Measurements from ENCODE around the gene ZFTA.

DNA sequence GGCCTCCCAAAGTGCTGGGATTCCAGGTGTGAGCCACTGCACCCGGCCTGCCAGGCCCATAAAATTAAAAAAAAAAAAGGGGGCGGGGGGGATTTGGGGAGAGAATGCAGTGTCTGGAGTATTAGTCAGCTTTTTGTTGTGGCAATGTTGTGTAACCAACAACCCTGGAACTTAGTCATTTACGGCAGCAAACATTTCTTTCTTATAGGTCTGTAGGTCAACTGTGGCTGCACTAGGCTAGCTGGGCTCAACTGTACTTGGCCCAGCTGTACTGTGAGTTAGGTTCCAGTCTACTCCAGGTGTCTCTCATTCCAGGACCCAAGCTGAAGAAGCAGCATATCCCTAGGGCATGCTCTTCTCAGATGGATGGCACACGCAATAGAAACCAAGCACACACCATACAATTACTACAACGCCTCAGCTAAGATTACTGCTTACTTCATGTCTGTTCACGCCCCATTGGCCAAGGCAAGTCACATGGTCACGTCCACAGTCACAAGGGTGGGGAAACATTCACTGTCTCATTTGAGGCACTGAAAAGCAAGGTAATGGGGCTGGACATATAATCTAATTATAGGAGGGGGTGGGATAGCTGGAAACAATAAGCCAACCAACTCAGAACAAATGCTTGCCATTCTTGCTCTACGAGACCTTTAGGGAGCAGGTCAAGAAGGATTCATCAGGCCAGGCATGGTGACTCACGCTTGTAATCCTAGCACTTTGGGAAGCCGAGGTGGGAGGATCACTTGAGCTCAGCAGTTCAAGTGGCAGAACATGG is 34.3 kb upstream of the ZFTA start:
- no peak for TF ChIP-seq POLR2A (IDR thresholded peaks at IDR 0.05; ENCODE audit: low read length)
- no peak for TF ChIP-seq GATA1 (IDR thresholded peaks at IDR 0.05; ENCODE audit: low read depth, low read length)

All from erythroblast (primary cell).